ENCODE measurements around the gene FLT1. TPM values are rescaled to one million over a fixed set of nuclear protein-coding genes. Genes with fewer than 3 reads are reported as not detected.

FLT1 gene
- total and polyA plus RNA-seq, 2 experiments from 2014 or later = 7.5 to 14.8 TPM

- Histone ChIP-seq H3K4me1 (ENCODE audit: low read depth) (peaks cover 18% of the 10 kb centered on the region), H3K27me3 (no peaks in the 10 kb centered on the region), H3K27ac (no peak overlapping the region), H3K9me3 (ENCODE audit: low read depth) (no peaks in the 10 kb centered on the region), H3K36me3 (no peaks in the 10 kb centered on the region), H3K4me3 (no peak overlapping the region)
- TF ChIP-seq CTCF (IDR thresholded peaks at IDR 0.05; ENCODE audit: low read depth, low read length) = no peak
- DNase-seq (ENCODE audit: low read depth in 1 of 2, low spot score in 1 of 2) = no peak
Observed at GRCh38 chr13:28358708-28359107, 136.2 kb downstream of the FLT1 start.

- Histone ChIP-seq H3K9me3 (ENCODE audit: low read depth) (no peaks in the 10 kb centered on the region), H3K27ac (no peak overlapping the region), H3K27me3 (no peaks in the 10 kb centered on the region), H3K4me3 (no peak overlapping the region), H3K4me1 (ENCODE audit: low read depth) (peaks cover 20% of the 10 kb centered on the region), H3K36me3 (no peaks in the 10 kb centered on the region)
- TF ChIP-seq CTCF (IDR thresholded peaks at IDR 0.05; ENCODE audit: low read depth, low read length) = no peak
- no peak for DNase-seq (ENCODE audit: low read depth in 1 of 2, low spot score in 1 of 2)
Observed at GRCh38 chr13:28357911-28358433, 137.0 kb downstream of the FLT1 start.

- peak overlapping the region; percentile 21 for H3K27ac ChIP-seq
- no peak for TF ChIP-seq CTCF (IDR thresholded peaks at IDR 0.05; ENCODE audit: low read depth, low read length)
Observed at GRCh38 chr13:28357247-28357825, 137.6 kb downstream of the FLT1 start.

GRCh38 chr13:28356561-28357021, 138.3 kb downstream of the FLT1 start:
- no peak for TF ChIP-seq CTCF (IDR thresholded peaks at IDR 0.05; ENCODE audit: low read depth, low read length)
- no peaks in the 10 kb centered on the region for H3K36me3 ChIP-seq
- DNase-seq (ENCODE audit: low read depth in 1 of 2, low spot score in 1 of 2) = peak in 1 of 2 donors; percentile 34
- H3K4me1 ChIP-seq (ENCODE audit: low read depth) = peaks cover 20% of the 10 kb centered on the region
- no peak overlapping the region for H3K4me3 ChIP-seq
- H3K27ac ChIP-seq = no peak overlapping the region
- no peaks in the 10 kb centered on the region for H3K27me3 ChIP-seq
- H3K9me3 ChIP-seq (ENCODE audit: low read depth) = no peaks in the 10 kb centered on the region

More at GRCh38 chr13:28357247-28357825, 137.6 kb downstream of the FLT1 start:
- Histone ChIP-seq H3K4me3 (no peak overlapping the region), H3K27me3 (no peaks in the 10 kb centered on the region), H3K36me3 (no peaks in the 10 kb centered on the region), H3K9me3 (ENCODE audit: low read depth) (no peaks in the 10 kb centered on the region), H3K4me1 (ENCODE audit: low read depth) (peaks cover 20% of the 10 kb centered on the region)
- DNase-seq (ENCODE audit: low read depth in 1 of 2, low spot score in 1 of 2) = no peak

- Histone ChIP-seq H3K4me3 (no peak overlapping the region), H3K36me3 (no peaks in the 10 kb centered on the region), H3K9me3 (ENCODE audit: low read depth) (no peaks in the 10 kb centered on the region), H3K4me1 (ENCODE audit: low read depth) (peaks cover 21% of the 10 kb centered on the region), H3K27ac (no peak overlapping the region), H3K27me3 (no peaks in the 10 kb centered on the region)
- peak in 1 of 2 donors; percentile 86 for DNase-seq (ENCODE audit: low read depth in 1 of 2, low spot score in 1 of 2)
- no peak for TF ChIP-seq CTCF (IDR thresholded peaks at IDR 0.05; ENCODE audit: low read depth, low read length)
Observed at GRCh38 chr13:28355822-28356371, 139.0 kb downstream of the FLT1 start.

Measured in cardiac muscle cell (in vitro differentiated cells and primary cell).